BLaER1 treated with 17β-estradiol and CSF1 and Interleukin-3, amounts not matched to agents 10 nM and 100 nM (cell line): ENCODE results near the gene OTULIN.

ENCODE experiments used
- H3K27ac ChIP-seq, 11 experiments: shearing (Covaris generic); formaldehyde crosslinking; 2 replicates each; pipeline ENCODE4 v1.8.1; 2022
- H3K27me3 ChIP-seq, 11 experiments: shearing (Covaris generic); formaldehyde crosslinking; 2 replicates each; pipeline ENCODE4 v1.8.1; 2022
- H3K36me3 ChIP-seq, 11 experiments: shearing (Covaris generic); formaldehyde crosslinking; 2 replicates each; pipeline ENCODE4 v1.8.1; 2022
- H3K4me1 ChIP-seq, 10 experiments: shearing (Covaris generic); formaldehyde crosslinking; 2 replicates each; pipeline ENCODE4 v1.8.1; 2022
- H3K4me2 ChIP-seq, 11 experiments: shearing (Covaris generic); formaldehyde crosslinking; 2 replicates each; pipeline ENCODE4 v1.8.1; 2022
- H3K4me3 ChIP-seq, 10 experiments: shearing (Covaris generic); formaldehyde crosslinking; 2 replicates each; pipeline ENCODE4 v1.8.1; 2022
- H3K9ac ChIP-seq, 11 experiments: shearing (Covaris generic); formaldehyde crosslinking; 2 replicates each; pipeline ENCODE4 v1.8.1; 2022
- H3K9me3 ChIP-seq, 11 experiments: shearing (Covaris generic); formaldehyde crosslinking; replicated peaks in 1 of 11; 2 replicates each; pipeline ENCODE4 v1.8.1; 2022
- H4K20me1 ChIP-seq, 11 experiments: shearing (Covaris generic); formaldehyde crosslinking; 2 replicates each; pipeline ENCODE4 v1.8.1; 2022
- Cebpa-rat ChIP-seq, 11 experiments: shearing (Covaris generic); IDR thresholded peaks; 2 replicates each; pipeline ENCODE4 v1.8.1; 2022

Gene OTULIN

GRCh38 chr5:14664270-14665100 lies at the start of gene OTULIN:
Gene OTULIN (plus strand): TSS chr5:14664718. CDS start chr5:14664826, 108 bp downstream.
- TF ChIP-seq Cebpa-rat (IDR thresholded peaks at IDR 0.05), result no peak
- peak within 1 kb of the TSS; percentile 78 to 99 (median 92) for H3K4me3 ChIP-seq
- H3K9me3 ChIP-seq, result peaks cover 0 to 7% (median 0%) of the 10 kb centered on the region in 11 experiments; a peak in 2 of 22 replicates
- H3K36me3 ChIP-seq, result peaks cover 2 to 28% (median 19%) of the 10 kb centered on the region in 11 experiments; a peak in 13 of 22 replicates
- H3K27me3 ChIP-seq, result no peaks in the 10 kb centered on the region
- peaks cover 50 to 76% (median 67%) of the 10 kb centered on the region in 10 experiments for H3K4me1 ChIP-seq
- H3K4me2 ChIP-seq, result peak within 1 kb of the TSS; percentile 85 to 98 (median 95)
- H3K9ac ChIP-seq, result peak within 1 kb of the TSS; percentile 88 to 94 (median 93)
- H3K27ac ChIP-seq, result peak within 1 kb of the TSS; percentile 81 to 94 (median 90)
- peaks cover 42 to 49% (median 44%) of the 10 kb centered on the region in 11 experiments for H4K20me1 ChIP-seq

- no peak overlapping the region for H3K4me3 ChIP-seq
- no peak overlapping the region for H3K4me2 ChIP-seq
- no peak overlapping the region for H3K9ac ChIP-seq
- no peaks in the 10 kb centered on the region for H4K20me1 ChIP-seq
- TF ChIP-seq Cebpa-rat (IDR thresholded peaks at IDR 0.05), result no peak
- H3K9me3 ChIP-seq, result no peaks in the 10 kb centered on the region
- H3K27me3 ChIP-seq, result no peaks in the 10 kb centered on the region
- peaks cover 0 to 2% (median 0%) of the 10 kb centered on the region in 10 experiments; a peak in 4 of 20 replicates for H3K4me1 ChIP-seq
- peaks cover 0 to 38% (median 0%) of the 10 kb centered on the region in 11 experiments; a peak in 4 of 22 replicates for H3K36me3 ChIP-seq
- no peak overlapping the region for H3K27ac ChIP-seq
Observed at GRCh38 chr5:14615365-14615764, 49.2 kb upstream of the OTULIN start.

- H3K4me2 ChIP-seq, result no peak overlapping the region
Observed at GRCh38 chr5:14617441-14617840, 47.1 kb upstream of the OTULIN start.

GRCh38 chr5:14627270-14627669 lies 37.2 kb upstream of the OTULIN start:
- Histone ChIP-seq H3K9me3 (peaks cover 0 to 7% (median 0%) of the 10 kb centered on the region in 11 experiments; a peak in 2 of 22 replicates), H3K4me2 (no peak overlapping the region), H3K4me1 (no peaks in the 10 kb centered on the region), H3K9ac (no peak overlapping the region), H3K27ac (no peak overlapping the region), H3K4me3 (no peak overlapping the region), H3K36me3 (no peaks in the 10 kb centered on the region), H4K20me1 (peaks cover 0 to 5% (median 0%) of the 10 kb centered on the region in 11 experiments; a peak in 1 of 22 replicates), H3K27me3 (no peaks in the 10 kb centered on the region)
- TF ChIP-seq Cebpa-rat (IDR thresholded peaks at IDR 0.05), result no peak

More at GRCh38 chr5:14617441-14617840, 47.1 kb upstream of the OTULIN start:
- no peak overlapping the region for H3K9ac ChIP-seq
- no peaks in the 10 kb centered on the region for H3K27me3 ChIP-seq
- H4K20me1 ChIP-seq, result no peaks in the 10 kb centered on the region
- peaks cover 0 to 26% (median 0%) of the 10 kb centered on the region in 11 experiments; a peak in 4 of 22 replicates for H3K36me3 ChIP-seq
- H3K27ac ChIP-seq, result no peak overlapping the region
- H3K9me3 ChIP-seq, result peaks cover 3 to 15% (median 9%) of the 10 kb centered on the region in 11 experiments; a peak in 13 of 22 replicates
- H3K4me1 ChIP-seq, result no peaks in the 10 kb centered on the region
- H3K4me3 ChIP-seq, result no peak overlapping the region
- TF ChIP-seq Cebpa-rat (IDR thresholded peaks at IDR 0.05), result no peak

- no peak overlapping the region for H3K4me2 ChIP-seq
- H3K4me3 ChIP-seq, result no peak overlapping the region
- H3K27me3 ChIP-seq, result no peaks in the 10 kb centered on the region
- TF ChIP-seq Cebpa-rat (IDR thresholded peaks at IDR 0.05), result no peak
- no peak overlapping the region for H3K9ac ChIP-seq
- no peak overlapping the region for H3K27ac ChIP-seq
- no peaks in the 10 kb centered on the region for H3K36me3 ChIP-seq
- H3K9me3 ChIP-seq, result peaks cover 0 to 7% (median 0%) of the 10 kb centered on the region in 11 experiments; a peak in 2 of 22 replicates
- no peaks in the 10 kb centered on the region for H3K4me1 ChIP-seq
- H4K20me1 ChIP-seq, result peaks cover 0 to 5% (median 0%) of the 10 kb centered on the region in 11 experiments; a peak in 1 of 22 replicates
Observed at GRCh38 chr5:14628346-14628745, 36.2 kb upstream of the OTULIN start.

GRCh38 chr5:14630671-14631070 lies 33.8 kb upstream of the OTULIN start:
- H3K4me3 ChIP-seq, result no peak overlapping the region
- no peak for TF ChIP-seq Cebpa-rat (IDR thresholded peaks at IDR 0.05)
- no peaks in the 10 kb centered on the region for H3K4me1 ChIP-seq
- no peak overlapping the region for H3K9ac ChIP-seq
- H4K20me1 ChIP-seq, result peaks cover 0 to 5% (median 0%) of the 10 kb centered on the region in 11 experiments; a peak in 1 of 22 replicates
- H3K27me3 ChIP-seq, result no peaks in the 10 kb centered on the region
- H3K4me2 ChIP-seq, result no peak overlapping the region
- H3K9me3 ChIP-seq, result peaks cover 0 to 7% (median 0%) of the 10 kb centered on the region in 11 experiments; a peak in 2 of 22 replicates
- H3K27ac ChIP-seq, result no peak overlapping the region
- no peaks in the 10 kb centered on the region for H3K36me3 ChIP-seq

- H4K20me1 ChIP-seq, result no peaks in the 10 kb centered on the region
- H3K9ac ChIP-seq, result no peak overlapping the region
- no peaks in the 10 kb centered on the region for H3K9me3 ChIP-seq
- H3K27me3 ChIP-seq, result no peaks in the 10 kb centered on the region
- no peaks in the 10 kb centered on the region for H3K4me1 ChIP-seq
- no peak for TF ChIP-seq Cebpa-rat (IDR thresholded peaks at IDR 0.05)
- H3K27ac ChIP-seq, result no peak overlapping the region
- H3K4me3 ChIP-seq, result no peak overlapping the region
- H3K4me2 ChIP-seq, result no peak overlapping the region
- H3K36me3 ChIP-seq, result no peaks in the 10 kb centered on the region
Observed at GRCh38 chr5:14635656-14636055, 28.9 kb upstream of the OTULIN start.

- H3K4me3 ChIP-seq, result no peak overlapping the region
- H3K4me1 ChIP-seq, result no peaks in the 10 kb centered on the region
- no peaks in the 10 kb centered on the region for H3K27me3 ChIP-seq
- no peak overlapping the region for H3K4me2 ChIP-seq
- no peaks in the 10 kb centered on the region for H3K9me3 ChIP-seq
- no peak overlapping the region for H3K27ac ChIP-seq
- H3K9ac ChIP-seq, result no peak overlapping the region
- TF ChIP-seq Cebpa-rat (IDR thresholded peaks at IDR 0.05), result no peak
- H3K36me3 ChIP-seq, result no peaks in the 10 kb centered on the region
- H4K20me1 ChIP-seq, result no peaks in the 10 kb centered on the region
Observed at GRCh38 chr5:14640765-14641164, 23.8 kb upstream of the OTULIN start.

GRCh38 chr5:14644623-14645237 lies 19.8 kb upstream of the OTULIN start:
- TF ChIP-seq Cebpa-rat (IDR thresholded peaks at IDR 0.05), result no peak
- Histone ChIP-seq H3K27me3 (no peaks in the 10 kb centered on the region), H4K20me1 (no peaks in the 10 kb centered on the region), H3K4me2 (no peak overlapping the region), H3K9me3 (no peaks in the 10 kb centered on the region), H3K4me1 (no peaks in the 10 kb centered on the region), H3K4me3 (no peak overlapping the region), H3K36me3 (no peaks in the 10 kb centered on the region), H3K9ac (no peak overlapping the region), H3K27ac (no peak overlapping the region)
